ENCODE measurements around the gene RHOBTB3.

RHOBTB3 gene

DNA sequence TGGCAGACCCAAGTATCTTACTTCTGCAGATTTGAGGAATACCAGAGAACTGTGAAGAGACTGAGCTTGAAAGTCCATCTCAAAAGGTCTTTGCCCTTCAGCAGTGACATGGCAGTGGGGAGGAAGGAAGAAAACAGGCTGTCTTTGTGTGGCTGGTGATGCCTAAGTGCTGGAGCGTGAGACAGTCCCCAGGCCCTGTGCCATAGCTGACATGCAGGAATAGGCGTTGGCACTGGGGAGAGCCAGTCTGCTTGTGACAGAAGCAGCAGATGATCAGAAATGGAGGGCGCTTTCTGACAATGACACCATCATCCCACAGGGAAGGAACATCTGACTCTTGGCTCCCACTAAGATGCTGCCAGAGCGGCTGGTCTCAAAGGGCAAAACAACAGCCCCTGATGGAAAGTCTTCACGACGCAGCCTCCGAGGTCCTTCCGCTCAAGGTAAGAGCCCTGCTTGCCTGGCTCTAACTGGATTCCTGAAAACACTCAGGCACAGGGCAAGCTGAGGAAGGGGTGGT, 106.9 kb downstream of the RHOBTB3 start:
- Histone ChIP-seq H3K9me3 (ENCODE audit: severe bottlenecking) (no peaks in the 10 kb centered on the region), H3K36me3 (no peaks in the 10 kb centered on the region), H3K4me3 (ENCODE audit: low read depth, low read length) (no peak overlapping the region), H3K27ac (no peak overlapping the region), H3K27me3 (ENCODE audit: insufficient read depth, low read depth, severe bottlenecking) (no peaks in the 10 kb centered on the region)
- TF ChIP-seq, protein P1, sequence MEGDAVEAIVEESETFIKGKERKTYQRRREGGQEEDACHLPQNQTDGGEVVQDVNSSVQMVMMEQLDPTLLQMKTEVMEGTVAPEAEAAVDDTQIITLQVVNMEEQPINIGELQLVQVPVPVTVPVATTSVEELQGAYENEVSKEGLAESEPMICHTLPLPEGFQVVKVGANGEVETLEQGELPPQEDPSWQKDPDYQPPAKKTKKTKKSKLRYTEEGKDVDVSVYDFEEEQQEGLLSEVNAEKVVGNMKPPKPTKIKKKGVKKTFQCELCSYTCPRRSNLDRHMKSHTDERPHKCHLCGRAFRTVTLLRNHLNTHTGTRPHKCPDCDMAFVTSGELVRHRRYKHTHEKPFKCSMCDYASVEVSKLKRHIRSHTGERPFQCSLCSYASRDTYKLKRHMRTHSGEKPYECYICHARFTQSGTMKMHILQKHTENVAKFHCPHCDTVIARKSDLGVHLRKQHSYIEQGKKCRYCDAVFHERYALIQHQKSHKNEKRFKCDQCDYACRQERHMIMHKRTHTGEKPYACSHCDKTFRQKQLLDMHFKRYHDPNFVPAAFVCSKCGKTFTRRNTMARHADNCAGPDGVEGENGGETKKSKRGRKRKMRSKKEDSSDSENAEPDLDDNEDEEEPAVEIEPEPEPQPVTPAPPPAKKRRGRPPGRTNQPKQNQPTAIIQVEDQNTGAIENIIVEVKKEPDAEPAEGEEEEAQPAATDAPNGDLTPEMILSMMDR (IDR thresholded peaks at IDR 0.05; ENCODE audit: low read depth, low read length), result no peak
- no peak for DNase-seq

DNA sequence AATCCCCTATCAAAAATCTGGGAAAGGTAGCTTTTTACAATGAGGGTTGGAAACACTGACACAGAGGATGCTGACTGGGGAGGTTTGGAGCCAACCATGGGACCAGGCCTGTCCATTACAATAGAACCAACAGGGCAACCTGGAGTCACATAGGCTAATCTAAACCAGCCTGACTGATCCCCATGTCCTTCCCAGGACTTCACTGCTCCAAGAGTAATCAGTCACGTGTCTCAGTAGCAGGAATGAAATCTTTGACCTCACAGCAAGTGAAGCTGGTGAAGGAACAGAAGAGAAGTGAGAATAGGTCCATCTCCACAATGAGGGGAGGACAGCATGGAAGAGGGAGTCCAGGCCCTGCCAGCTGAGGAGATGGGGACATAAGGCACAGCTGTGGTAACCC, 107.4 kb downstream of the RHOBTB3 start:
- no peak for DNase-seq
- H3K36me3 ChIP-seq, result no peaks in the 10 kb centered on the region
- no peak overlapping the region for H3K4me3 ChIP-seq (ENCODE audit: low read depth, low read length)
- no peaks in the 10 kb centered on the region for H3K9me3 ChIP-seq (ENCODE audit: severe bottlenecking)
- TF ChIP-seq, protein P1 (IDR thresholded peaks at IDR 0.05; ENCODE audit: low read depth, low read length), result no peak
- no peaks in the 10 kb centered on the region for H3K27me3 ChIP-seq (ENCODE audit: insufficient read depth, low read depth, severe bottlenecking)
- no peak overlapping the region for H3K27ac ChIP-seq

DNA sequence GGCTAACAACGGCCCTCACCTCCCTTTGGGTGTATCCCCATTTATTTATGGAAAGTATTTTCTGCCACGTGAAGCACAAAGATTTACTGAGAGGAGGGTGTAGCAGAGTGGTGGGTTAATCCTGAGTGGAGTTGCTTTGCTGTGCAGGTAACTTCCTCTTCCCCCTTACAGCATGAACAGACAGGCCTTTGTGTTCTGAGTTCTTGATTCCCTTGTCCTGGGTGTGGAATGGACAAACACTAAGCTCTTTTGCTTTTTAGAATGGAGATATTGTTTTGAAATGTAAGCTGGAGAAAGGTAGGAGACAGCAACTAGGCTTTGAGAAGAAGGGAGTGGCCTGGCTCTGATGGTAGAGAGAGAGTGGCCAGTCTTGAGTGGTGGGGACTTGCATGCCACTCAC, 108.5 kb downstream of the RHOBTB3 start:
- Histone ChIP-seq H3K9me3 (ENCODE audit: severe bottlenecking) (no peaks in the 10 kb centered on the region), H3K4me3 (ENCODE audit: low read depth, low read length) (no peak overlapping the region), H3K27me3 (ENCODE audit: insufficient read depth, low read depth, severe bottlenecking) (no peaks in the 10 kb centered on the region), H3K27ac (no peak overlapping the region), H3K36me3 (no peaks in the 10 kb centered on the region)
- no peak for DNase-seq
- TF ChIP-seq, protein P1 (IDR thresholded peaks at IDR 0.05; ENCODE audit: low read depth, low read length), result no peak

- H3K4me3 ChIP-seq (ENCODE audit: low read depth, low read length), result no peak overlapping the region
- DNase-seq, result no peak
- H3K27ac ChIP-seq, result no peak overlapping the region
- no peaks in the 10 kb centered on the region for H3K9me3 ChIP-seq (ENCODE audit: severe bottlenecking)
- H3K27me3 ChIP-seq (ENCODE audit: insufficient read depth, low read depth, severe bottlenecking), result no peaks in the 10 kb centered on the region
- no peaks in the 10 kb centered on the region for H3K36me3 ChIP-seq
- TF ChIP-seq, protein P1 (IDR thresholded peaks at IDR 0.05; ENCODE audit: low read depth, low read length), result no peak
These were observed 110.0 kb downstream of the RHOBTB3 start for GRCh38 chr5:95840956-95841705.

- H3K27me3 ChIP-seq (ENCODE audit: insufficient read depth, low read depth, severe bottlenecking), result no peaks in the 10 kb centered on the region
- H3K4me3 ChIP-seq (ENCODE audit: low read depth, low read length), result no peak overlapping the region
- no peaks in the 10 kb centered on the region for H3K9me3 ChIP-seq (ENCODE audit: severe bottlenecking)
- H3K27ac ChIP-seq, result no peak overlapping the region
- no peak for DNase-seq
- H3K36me3 ChIP-seq, result no peaks in the 10 kb centered on the region
- TF ChIP-seq, protein P1 (IDR thresholded peaks at IDR 0.05; ENCODE audit: low read depth, low read length), result no peak
These were observed 111.0 kb downstream of the RHOBTB3 start for GRCh38 chr5:95841914-95842812.

Data from WERI-Rb-1 (cell line).